Activated T-helper 2 cell treated with anti-CD3 and anti-CD28 coated beads, Interferon-gamma antibody, Interleukin-2, Interleukin-4, amounts not matched to agents 10 μg/mL and 5 μg/mL and 100 μg/mL, durations not matched to agents 14 hours and 24 hours and 36 hours (primary cell): ENCODE results near the gene EXOC6B. TPM values are rescaled to one million over a fixed set of nuclear protein-coding genes. Genes with fewer than 3 reads are reported as not detected.
"Not testable (repeated sequence)": the region's sequence is repeated elsewhere in the genome, so short reads cannot be mapped to it uniquely, and the experiment has no call there.

Experiments used
- DNase-seq: peaks from one replicate; pipeline ENCODE4 v3.0.0; 2021; ENCODE audit warnings: low spot score
- H3K27ac Mint-ChIP-seq: one replicate; pipeline ENCODE4 v1.8.0; 2021; ENCODE audit warnings: mixed read lengths
- H3K27me3 Mint-ChIP-seq: one replicate; pipeline ENCODE4 v1.8.0; 2021; ENCODE audit warnings: low read depth, mixed read lengths
- H3K36me3 Mint-ChIP-seq: one replicate; pipeline ENCODE4 v1.8.0; 2021; ENCODE audit warnings: low read depth, mixed read lengths
- H3K4me1 Mint-ChIP-seq: one replicate; pipeline ENCODE4 v1.8.0; 2021; ENCODE audit warnings: low read depth, mixed read lengths
- H3K4me3 Mint-ChIP-seq: one replicate; pipeline ENCODE4 v1.8.0; 2021; ENCODE audit warnings: low read depth, mild to moderate bottlenecking, moderate library complexity, mixed read lengths
- H3K9me3 Mint-ChIP-seq: one replicate; pipeline ENCODE4 v1.8.0; 2021; ENCODE audit warnings: mixed read lengths
- intact Hi-C: fragments of 100-400 bp; cut with micrococcal nuclease; formaldehyde crosslinking; loops from one replicate; pipeline ENCODE4 v1.15.1; 2023
- total RNA-seq: library from RNA; stranded (reverse); gene quantifications from 2 replicates; pipeline ENCODE4 v1.2.3, GENCODE V29; 2022

EXOC6B gene
- total RNA-seq, 1 donor from 2014 or later: 9.4 TPM

GRCh38 chr2:72581560-72582181, 244.2 kb downstream of the EXOC6B start:
- Mint-ChIP-seq H3K27me3 (peaks cover 5% of the 10 kb centered on the region), H3K36me3 (no peaks in the 10 kb centered on the region), H3K4me1 (no peaks in the 10 kb centered on the region), H3K4me3 (no peak overlapping the region), H3K27ac (no peak overlapping the region), H3K9me3 (no peaks in the 10 kb centered on the region)
- DNase-seq: no peak
- intact Hi-C loops: loop anchor here (10.0 kb wide), 1 partner anchor 163 kb away; no protein-coding TSS in a partner anchor

GRCh38 chr2:72579591-72580180, 246.1 kb downstream of the EXOC6B start:
- no peaks in the 10 kb centered on the region for H3K9me3 Mint-ChIP-seq
- no peak overlapping the region for H3K4me3 Mint-ChIP-seq
- peaks cover 5% of the 10 kb centered on the region for H3K27me3 Mint-ChIP-seq
- no peak overlapping the region for H3K27ac Mint-ChIP-seq
- no peaks in the 10 kb centered on the region for H3K4me1 Mint-ChIP-seq
- no peaks in the 10 kb centered on the region for H3K36me3 Mint-ChIP-seq
- DNase-seq: no peak
- intact Hi-C loops: loop anchor here (1.0 to 10.0 kb wide), 3 partner anchors 165 to 655 kb away; no protein-coding TSS in a partner anchor

GRCh38 chr2:72576861-72577260, 249.0 kb downstream of the EXOC6B start:
- Mint-ChIP-seq H3K27ac (no peak overlapping the region), H3K36me3 (no peaks in the 10 kb centered on the region), H3K9me3 (no peaks in the 10 kb centered on the region), H3K27me3 (peaks cover 7% of the 10 kb centered on the region), H3K4me3 (no peak overlapping the region), H3K4me1 (no peaks in the 10 kb centered on the region)
- no peak for DNase-seq
- intact Hi-C loops: no loop called here

GRCh38 chr2:72576459-72576858, 249.4 kb downstream of the EXOC6B start:
- Mint-ChIP-seq H3K36me3 (no peaks in the 10 kb centered on the region), H3K4me3 (no peak overlapping the region), H3K27ac (no peak overlapping the region), H3K27me3 (peaks cover 7% of the 10 kb centered on the region), H3K4me1 (no peaks in the 10 kb centered on the region), H3K9me3 (no peaks in the 10 kb centered on the region)
- intact Hi-C loops: no loop called here
- no peak for DNase-seq

- no peak for DNase-seq
- Mint-ChIP-seq H3K27me3 (peaks cover 7% of the 10 kb centered on the region), H3K36me3 (no peaks in the 10 kb centered on the region), H3K4me3 (no peak overlapping the region), H3K4me1 (no peaks in the 10 kb centered on the region), H3K9me3 (no peaks in the 10 kb centered on the region), H3K27ac (no peak overlapping the region)
- intact Hi-C loops: no loop called here
These were observed 250.9 kb downstream of the EXOC6B start for GRCh38 chr2:72574886-72575285.

- intact Hi-C loops: no loop called here
- H3K9me3 Mint-ChIP-seq: no peaks in the 10 kb centered on the region
- no peak for DNase-seq
- no peak overlapping the region for H3K4me3 Mint-ChIP-seq
- no peaks in the 10 kb centered on the region for H3K4me1 Mint-ChIP-seq
- no peak overlapping the region for H3K27ac Mint-ChIP-seq
- H3K27me3 Mint-ChIP-seq: peaks cover 3% of the 10 kb centered on the region
- H3K36me3 Mint-ChIP-seq: no peaks in the 10 kb centered on the region
These were observed 252.6 kb downstream of the EXOC6B start for GRCh38 chr2:72573232-72573631.

GRCh38 chr2:72572501-72572900, 253.3 kb downstream of the EXOC6B start:
- no peak overlapping the region for H3K27ac Mint-ChIP-seq
- H3K27me3 Mint-ChIP-seq: peaks cover 1% of the 10 kb centered on the region
- no peak overlapping the region for H3K4me3 Mint-ChIP-seq
- H3K4me1 Mint-ChIP-seq: no peaks in the 10 kb centered on the region
- no peak for DNase-seq
- H3K36me3 Mint-ChIP-seq: no peaks in the 10 kb centered on the region
- no peaks in the 10 kb centered on the region for H3K9me3 Mint-ChIP-seq
- intact Hi-C loops: no loop called here

GRCh38 chr2:72570413-72570812, 255.4 kb downstream of the EXOC6B start:
- Mint-ChIP-seq H3K27me3 (peaks cover 4% of the 10 kb centered on the region), H3K27ac (no peak overlapping the region), H3K4me3 (no peak overlapping the region), H3K9me3 (no peaks in the 10 kb centered on the region), H3K4me1 (no peaks in the 10 kb centered on the region), H3K36me3 (no peaks in the 10 kb centered on the region)
- no peak for DNase-seq
- intact Hi-C loops: no loop called here

- Mint-ChIP-seq H3K4me3 (no peak overlapping the region), H3K4me1 (peaks cover 18% of the 10 kb centered on the region), H3K27ac (peak overlapping the region; percentile 6), H3K27me3 (peaks cover 6% of the 10 kb centered on the region), H3K9me3 (no peaks in the 10 kb centered on the region), H3K36me3 (no peaks in the 10 kb centered on the region)
- no peak for DNase-seq
- intact Hi-C loops: no loop called here
These were observed 263.2 kb downstream of the EXOC6B start for GRCh38 chr2:72562451-72563153.

- no peaks in the 10 kb centered on the region for H3K36me3 Mint-ChIP-seq
- no peak for DNase-seq
- H3K27me3 Mint-ChIP-seq: peaks cover 6% of the 10 kb centered on the region
- no peaks in the 10 kb centered on the region for H3K9me3 Mint-ChIP-seq
- peaks cover 18% of the 10 kb centered on the region for H3K4me1 Mint-ChIP-seq
- H3K4me3 Mint-ChIP-seq: no peak overlapping the region
- H3K27ac Mint-ChIP-seq: no peak overlapping the region
- intact Hi-C loops: no loop called here
These were observed 264.1 kb downstream of the EXOC6B start for GRCh38 chr2:72561621-72562318.

GRCh38 chr2:72555943-72556342, 269.9 kb downstream of the EXOC6B start:
- H3K4me3 Mint-ChIP-seq: no peak overlapping the region
- no peak for DNase-seq
- H3K36me3 Mint-ChIP-seq: no peaks in the 10 kb centered on the region
- H3K27me3 Mint-ChIP-seq: no peaks in the 10 kb centered on the region
- no peak overlapping the region for H3K27ac Mint-ChIP-seq
- no peaks in the 10 kb centered on the region for H3K9me3 Mint-ChIP-seq
- H3K4me1 Mint-ChIP-seq: peaks cover 3% of the 10 kb centered on the region
- intact Hi-C loops: no loop called here

- H3K4me3 Mint-ChIP-seq, intact Hi-C loops, H3K36me3 Mint-ChIP-seq, H3K27ac Mint-ChIP-seq, H3K27me3 Mint-ChIP-seq, DNase-seq, H3K4me1 Mint-ChIP-seq, H3K9me3 Mint-ChIP-seq: not testable (repeated sequence)
These were observed 270.5 kb downstream of the EXOC6B start for GRCh38 chr2:72555363-72555762.

GRCh38 chr2:72554910-72555309, 270.9 kb downstream of the EXOC6B start:
- DNase-seq, H3K4me1 Mint-ChIP-seq, H3K27ac Mint-ChIP-seq, intact Hi-C loops, H3K36me3 Mint-ChIP-seq, H3K27me3 Mint-ChIP-seq, H3K9me3 Mint-ChIP-seq, H3K4me3 Mint-ChIP-seq: not testable (repeated sequence)
